ENCODE results near the gene FCMR. TPM values are rescaled to one million over a fixed set of nuclear protein-coding genes. Genes with fewer than 3 reads are reported as not detected.

The FCMR gene
- total RNA-seq, 1 donor from 2014 or later = 1.3 TPM

DNA sequence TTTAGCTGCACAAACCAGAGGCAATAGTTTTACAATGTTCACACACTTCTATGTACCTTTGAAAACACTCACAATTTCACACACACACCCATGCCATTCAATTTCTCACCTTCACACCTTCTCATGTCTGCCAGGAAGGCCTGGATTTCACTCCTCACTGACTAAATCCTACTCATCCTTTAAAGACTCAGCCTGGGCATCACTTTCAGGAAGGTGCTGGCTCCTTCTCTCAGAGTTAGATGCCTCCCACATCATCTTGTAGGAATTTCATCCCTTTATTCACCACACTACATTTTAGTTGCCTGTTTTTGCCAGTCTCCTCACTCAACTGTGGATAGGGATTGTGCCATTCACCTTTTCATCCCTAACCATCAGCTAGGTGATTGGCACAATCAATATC is 54.0 kb downstream of the FCMR start:
- no peaks in the 10 kb centered on the region for H3K27me3 ChIP-seq
- intact Hi-C loops (cut with DNase I) = no loop called here
- no peak for TF ChIP-seq CTCF (IDR thresholded peaks at IDR 0.05)

DNA sequence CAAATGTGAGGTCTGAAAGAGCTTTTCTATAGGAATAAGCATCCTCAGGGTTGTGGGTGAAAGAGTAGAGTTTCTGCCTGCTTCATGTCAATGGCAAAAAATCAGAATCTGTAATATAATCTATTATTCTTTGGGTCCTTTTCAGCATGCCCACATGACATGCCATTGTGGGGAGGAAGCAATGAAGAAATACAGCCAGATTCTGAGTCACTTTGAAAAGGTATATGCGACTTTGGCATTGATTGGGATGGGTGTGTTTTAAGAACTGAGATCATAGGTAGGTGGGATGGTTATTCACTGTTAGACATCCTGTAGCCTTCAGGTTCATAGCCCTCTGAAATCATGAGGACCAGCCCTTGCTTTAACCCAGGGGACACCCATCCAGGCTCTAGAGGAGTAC is 54.5 kb downstream of the FCMR start:
- Histone ChIP-seq H3K27me3 (no peaks in the 10 kb centered on the region), H3K36me3 (no peaks in the 10 kb centered on the region), H3K9me3 (no peaks in the 10 kb centered on the region), H3K27ac (no peak overlapping the region), H3K4me1 (no peaks in the 10 kb centered on the region), H3K4me3 (no peak overlapping the region)
- TF ChIP-seq CTCF (IDR thresholded peaks at IDR 0.05) = no peak
- no peak for DNase-seq (ENCODE audit: low spot score in 2 of 2)
- intact Hi-C loops (cut with DNase I) = no loop called here

More for the DNA sequence above, 54.0 kb downstream of the FCMR start:
- no peaks in the 10 kb centered on the region for H3K4me1 ChIP-seq
- no peaks in the 10 kb centered on the region for H3K36me3 ChIP-seq
- H3K27ac ChIP-seq = no peak overlapping the region
- H3K9me3 ChIP-seq = no peaks in the 10 kb centered on the region
- no peak for DNase-seq (ENCODE audit: low spot score in 2 of 2)
- H3K4me3 ChIP-seq = no peak overlapping the region

DNA sequence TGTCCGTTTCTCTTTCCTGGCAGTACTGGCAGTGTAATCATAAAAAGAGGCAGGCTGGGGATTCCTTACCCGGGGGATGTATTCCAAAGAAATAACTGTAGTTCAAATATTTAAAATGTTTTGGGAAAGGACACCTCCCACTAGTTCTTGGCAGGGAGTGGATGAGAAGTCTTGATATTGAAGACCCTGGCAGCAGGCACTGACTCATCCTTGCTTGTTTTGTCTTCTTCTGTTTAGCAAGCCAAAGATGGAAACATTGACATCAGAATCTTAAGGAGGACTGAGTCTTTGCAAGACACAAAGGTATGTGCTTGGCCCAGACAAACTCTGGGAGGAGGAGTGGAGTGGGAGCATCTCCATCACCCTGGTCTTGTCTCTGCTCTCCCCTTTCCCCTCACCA is 55.7 kb downstream of the FCMR start:
- intact Hi-C loops (cut with DNase I) = no loop called here
- H3K27ac ChIP-seq = no peak overlapping the region
- no peaks in the 10 kb centered on the region for H3K4me1 ChIP-seq
- H3K27me3 ChIP-seq = no peaks in the 10 kb centered on the region
- TF ChIP-seq CTCF (IDR thresholded peaks at IDR 0.05) = no peak
- H3K36me3 ChIP-seq = no peaks in the 10 kb centered on the region
- H3K4me3 ChIP-seq = no peak overlapping the region
- DNase-seq (ENCODE audit: low spot score in 2 of 2) = no peak
- no peaks in the 10 kb centered on the region for H3K9me3 ChIP-seq

- Histone ChIP-seq H3K27me3 (no peaks in the 10 kb centered on the region), H3K36me3 (no peaks in the 10 kb centered on the region), H3K4me3 (no peak within 1 kb of the TSS), H3K4me1 (no peaks in the 10 kb centered on the region), H3K9me3 (no peaks in the 10 kb centered on the region), H3K27ac (no peak within 1 kb of the TSS)
- peak; percentile 36 to 43 (median 39) for TF ChIP-seq CTCF (IDR thresholded peaks at IDR 0.05)
- peak; percentile 18 to 82 for DNase-seq (ENCODE audit: low spot score in 2 of 2)
- intact Hi-C loops (cut with DNase I) = no loop called here
These were observed 56.6 kb downstream of the FCMR start, which contains the start of gene IL20 for GRCh38 chr1:206864939-206865671. TSS of gene IL20 (plus strand) at chr1:206865623. CDS start at chr1:206865853, 230 bp downstream.

DNA sequence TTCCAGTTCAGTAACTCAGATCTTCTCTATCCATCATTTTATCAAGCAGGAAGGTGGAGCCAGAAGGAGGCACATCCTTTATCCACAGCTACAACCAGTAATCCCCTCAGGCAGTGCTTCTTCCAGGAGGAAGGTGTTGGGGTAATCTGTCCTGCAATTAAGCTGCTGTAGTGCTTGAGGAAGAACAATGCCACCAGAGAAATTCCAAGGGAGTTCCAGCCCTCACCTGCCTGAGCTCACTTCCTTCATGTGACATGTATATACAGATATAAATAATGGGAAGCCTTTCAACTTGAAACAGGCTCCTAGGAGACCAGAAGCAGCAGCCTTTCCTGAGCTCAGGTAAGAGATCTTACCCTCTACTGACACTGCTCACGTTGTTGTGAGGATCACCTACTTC is 58.5 kb downstream of the FCMR start:
- Histone ChIP-seq H3K27me3 (no peaks in the 10 kb centered on the region), H3K4me3 (no peak overlapping the region), H3K27ac (no peak overlapping the region), H3K4me1 (no peaks in the 10 kb centered on the region), H3K9me3 (no peaks in the 10 kb centered on the region), H3K36me3 (no peaks in the 10 kb centered on the region)
- DNase-seq (ENCODE audit: low spot score in 2 of 2) = no peak
- intact Hi-C loops (cut with DNase I) = no loop called here
- no peak for TF ChIP-seq CTCF (IDR thresholded peaks at IDR 0.05)
